ENCODE results near the gene GGACT. TPM values are rescaled to one million over a fixed set of nuclear protein-coding genes. Genes with fewer than 3 reads are reported as not detected.
A peak's percentile ranks its signal among the peaks of the same experiment; 100 is the strongest.

Gene GGACT
- total RNA-seq, 2 experiments from 2014 or later, result 2.4 to 2.9 TPM

DNA sequence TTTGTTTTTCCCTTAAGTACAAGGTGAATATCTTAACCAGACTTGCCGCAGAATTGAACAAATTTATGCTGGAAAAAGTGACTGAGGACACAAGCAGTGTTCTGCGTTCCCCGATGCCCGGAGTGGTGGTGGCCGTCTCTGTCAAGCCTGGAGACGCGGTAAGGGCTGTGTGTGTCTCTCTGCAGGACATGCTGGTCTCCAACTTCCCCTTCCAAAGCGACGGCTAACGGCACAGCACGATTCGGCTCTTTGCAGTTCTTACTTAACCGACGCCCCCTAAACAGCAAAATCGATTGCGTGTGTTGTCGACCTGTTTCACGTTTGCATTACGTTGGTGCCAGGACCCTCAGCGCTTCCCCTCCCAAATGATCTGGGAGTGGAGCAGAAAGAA is 73.2 kb downstream of the GGACT start:
- no peak for DNase-seq
- Histone ChIP-seq H3K27me3 (ENCODE audit: control insufficient read depth in 1 of 2, insufficient read depth in 2 of 2, low read length in 2 of 2) (no peaks in the 10 kb centered on the region), H3K27ac (ENCODE audit: low read depth in 1 of 2, low read length in 2 of 2) (no peak overlapping the region), H3K4me1 (ENCODE audit: insufficient read depth, low read length) (peaks cover 12% of the 10 kb centered on the region), H3K36me3 (ENCODE audit: insufficient read depth, low read length) (no peaks in the 10 kb centered on the region), H3K4me3 (ENCODE audit: low read length) (no peak overlapping the region), H3K9me3 (ENCODE audit: control insufficient read depth in 1 of 2, insufficient read depth in 1 of 2, low read length in 2 of 2) (no peaks in the 10 kb centered on the region)
- H3K27me3 Mint-ChIP-seq, result no peaks in the 10 kb centered on the region
- POLR2A ChIA-PET, result interaction anchor here (0.9 to 1.3 kb wide), 2 partner anchors 857 to 859 kb away, joined by 6 read pairs; no protein-coding TSS in a partner anchor
- intact Hi-C loops (cut with DNase I, micrococcal nuclease), result loop anchor here in 1 of 2 experiments (1.0 to 10.0 kb wide), 4 partner anchors 599 to 1073 kb away; no protein-coding TSS in a partner anchor
- CTCF ChIA-PET, result interaction anchor here (0.6 to 2.8 kb wide), 11 partner anchors 9 to 1076 kb away, joined by 3 to 28 read pairs (median 3); no protein-coding TSS in a partner anchor
- no peak for TF ChIP-seq CTCF (IDR thresholded peaks at IDR 0.05)
- no peak overlapping the region for H3K27ac Mint-ChIP-seq
- no peaks in the 10 kb centered on the region for H3K36me3 Mint-ChIP-seq (ENCODE audit: low read depth)
- H3K9me3 Mint-ChIP-seq, result no peaks in the 10 kb centered on the region
- H3K4me3 Mint-ChIP-seq, result no peak overlapping the region
- H3K4me1 Mint-ChIP-seq (ENCODE audit: low read depth), result peaks cover 19% of the 10 kb centered on the region
- ATAC-seq (ENCODE audit: poor library complexity), result no peak

DNA sequence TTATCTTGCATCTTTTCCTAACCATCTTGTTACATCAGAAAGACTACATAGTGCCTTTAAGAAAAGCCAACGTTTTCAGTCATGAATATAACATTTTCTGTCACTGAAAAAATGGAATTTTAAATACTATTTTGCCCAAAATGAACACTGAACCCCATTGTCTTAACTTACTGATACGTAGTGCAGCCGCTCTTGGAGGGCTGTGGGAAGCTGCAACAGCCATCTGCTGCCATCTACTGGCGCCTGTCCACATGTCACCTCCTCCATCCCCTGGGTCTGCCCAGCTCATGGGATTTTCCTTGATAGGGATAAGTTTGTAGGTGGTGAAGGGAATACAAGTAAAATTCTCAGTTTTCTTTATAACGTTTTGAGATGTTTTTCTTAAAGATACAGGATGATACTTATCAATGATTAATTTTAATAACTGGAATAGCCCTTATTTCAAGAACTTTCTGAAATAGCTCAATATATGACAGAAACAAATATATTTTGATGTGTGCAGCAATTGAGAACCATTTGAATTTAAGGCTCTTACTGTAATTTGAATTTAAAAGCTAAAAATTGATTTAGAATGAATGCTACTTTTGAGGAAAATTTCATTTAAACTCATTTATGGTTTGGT is 73.7 kb downstream of the GGACT start:
- Histone ChIP-seq H3K4me3 (ENCODE audit: low read length) (no peak overlapping the region), H3K9me3 (ENCODE audit: control insufficient read depth in 1 of 2, insufficient read depth in 1 of 2, low read length in 2 of 2) (no peaks in the 10 kb centered on the region), H3K27ac (ENCODE audit: low read depth in 1 of 2, low read length in 2 of 2) (no peak overlapping the region), H3K27me3 (ENCODE audit: control insufficient read depth in 1 of 2, insufficient read depth in 2 of 2, low read length in 2 of 2) (no peaks in the 10 kb centered on the region), H3K36me3 (ENCODE audit: insufficient read depth, low read length) (no peaks in the 10 kb centered on the region), H3K4me1 (ENCODE audit: insufficient read depth, low read length) (peaks cover 12% of the 10 kb centered on the region)
- Mint-ChIP-seq H3K36me3 (ENCODE audit: low read depth) (no peaks in the 10 kb centered on the region), H3K27ac (no peak overlapping the region), H3K9me3 (no peaks in the 10 kb centered on the region), H3K4me3 (no peak overlapping the region), H3K4me1 (ENCODE audit: low read depth) (peaks cover 19% of the 10 kb centered on the region), H3K27me3 (no peaks in the 10 kb centered on the region)
- peak; percentile 100 for TF ChIP-seq CTCF (IDR thresholded peaks at IDR 0.05)
- DNase-seq, result peak; percentile 57 to 85 (median 66)
- ATAC-seq (ENCODE audit: poor library complexity), result peak; percentile 95
- POLR2A ChIA-PET, result interaction anchor here (0.9 to 1.3 kb wide), 2 partner anchors 857 to 858 kb away, joined by 6 read pairs; no protein-coding TSS in a partner anchor
- CTCF ChIA-PET, result interaction anchor here (0.6 to 2.8 kb wide), 12 partner anchors 8 to 1075 kb away, joined by 3 to 28 read pairs (median 3); no protein-coding TSS in a partner anchor
- intact Hi-C loops (cut with DNase I, micrococcal nuclease), result loop anchor here (1.0 to 10.0 kb wide), 6 partner anchors 283 to 1073 kb away; no protein-coding TSS in a partner anchor

- no peaks in the 10 kb centered on the region for H3K36me3 Mint-ChIP-seq (ENCODE audit: low read depth)
- no peak for TF ChIP-seq CTCF (IDR thresholded peaks at IDR 0.05)
- Histone ChIP-seq H3K36me3 (ENCODE audit: insufficient read depth, low read length) (no peaks in the 10 kb centered on the region), H3K4me3 (ENCODE audit: low read length) (no peak overlapping the region), H3K27ac (ENCODE audit: low read depth in 1 of 2, low read length in 2 of 2) (no peak overlapping the region), H3K9me3 (ENCODE audit: control insufficient read depth in 1 of 2, insufficient read depth in 1 of 2, low read length in 2 of 2) (no peaks in the 10 kb centered on the region), H3K27me3 (ENCODE audit: control insufficient read depth in 1 of 2, insufficient read depth in 2 of 2, low read length in 2 of 2) (no peaks in the 10 kb centered on the region), H3K4me1 (ENCODE audit: insufficient read depth, low read length) (peaks cover 12% of the 10 kb centered on the region)
- DNase-seq (no peak), ATAC-seq (ENCODE audit: poor library complexity) (no peak)
- intact Hi-C loops (cut with DNase I, micrococcal nuclease), result loop anchor here (1.0 to 10.0 kb wide), 6 partner anchors 282 to 1072 kb away; no protein-coding TSS in a partner anchor
- H3K9me3 Mint-ChIP-seq, result no peaks in the 10 kb centered on the region
- H3K4me3 Mint-ChIP-seq, result no peak overlapping the region
- ChIA-PET POLR2A (interaction anchor here (0.9 to 1.3 kb wide), 2 partner anchors 856 to 857 kb away, joined by 6 read pairs; no protein-coding TSS in a partner anchor), CTCF (interaction anchor here (0.6 to 2.8 kb wide), 8 partner anchors 8 to 1075 kb away, joined by 3 to 28 read pairs (median 4); no protein-coding TSS in a partner anchor)
- H3K4me1 Mint-ChIP-seq (ENCODE audit: low read depth), result peaks cover 19% of the 10 kb centered on the region
- no peak overlapping the region for H3K27ac Mint-ChIP-seq
- H3K27me3 Mint-ChIP-seq, result no peaks in the 10 kb centered on the region
Observed at GRCh38 chr13:100513987-100514670, 74.5 kb downstream of the GGACT start.

Data from CD4-positive, alpha-beta T cell (primary cell).